CD1c-positive myeloid dendritic cell (primary cell): ENCODE measurements around the gene EHBP1.

Experiments
- DNase-seq: peaks from one replicate; pipeline ENCODE4 v3.0.0-alpha.2; 2016; ENCODE audit errors: extremely low spot score

EHBP1 gene

DNA sequence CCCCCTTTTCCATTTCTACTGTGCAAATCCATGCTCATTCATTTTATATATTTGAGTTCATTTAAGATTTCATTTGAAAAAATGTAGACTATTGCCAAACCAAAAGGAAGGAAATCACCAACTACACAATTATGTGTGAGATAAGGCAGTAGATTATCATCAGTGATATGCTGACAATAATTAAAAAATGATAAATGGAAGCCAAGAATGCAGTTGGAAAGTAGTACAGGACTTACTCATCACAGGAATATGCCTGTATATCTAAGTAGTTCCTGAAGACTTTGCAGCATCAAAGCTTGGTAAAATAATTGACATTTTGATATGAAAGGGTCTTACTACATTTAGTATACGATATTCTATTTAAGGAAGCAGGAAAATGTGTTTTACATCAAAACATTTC is 179.0 kb downstream of the EHBP1 start:
- DNase-seq, result no peak

- DNase-seq, result no peak
Measured at GRCh38 chr2:62894966-62895631, 189.6 kb downstream of the EHBP1 start.

DNA sequence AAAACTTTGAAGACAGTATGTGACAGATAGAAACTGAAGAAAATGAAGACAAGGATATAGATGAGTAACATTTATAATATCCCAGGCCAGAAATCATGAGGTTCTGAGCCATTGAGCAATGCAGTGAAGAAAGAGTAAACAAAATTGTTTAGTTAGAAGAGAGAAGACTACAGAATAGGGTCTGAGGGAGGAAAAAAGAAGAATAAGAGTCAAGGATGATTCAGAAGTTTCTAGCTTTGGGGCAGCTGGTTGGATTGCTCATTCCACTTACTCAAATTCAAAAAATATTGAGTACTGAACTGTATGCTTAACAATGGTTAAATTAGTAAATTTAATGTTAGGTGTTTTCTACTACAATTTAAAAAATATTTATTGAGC is 190.1 kb downstream of the EHBP1 start:
- DNase-seq, result no peak

- no peak for DNase-seq
Measured at GRCh38 chr2:62897187-62897827, 191.8 kb downstream of the EHBP1 start.

- DNase-seq, result no peak
Measured at GRCh38 chr2:62904344-62904743, 198.8 kb downstream of the EHBP1 start.

DNA sequence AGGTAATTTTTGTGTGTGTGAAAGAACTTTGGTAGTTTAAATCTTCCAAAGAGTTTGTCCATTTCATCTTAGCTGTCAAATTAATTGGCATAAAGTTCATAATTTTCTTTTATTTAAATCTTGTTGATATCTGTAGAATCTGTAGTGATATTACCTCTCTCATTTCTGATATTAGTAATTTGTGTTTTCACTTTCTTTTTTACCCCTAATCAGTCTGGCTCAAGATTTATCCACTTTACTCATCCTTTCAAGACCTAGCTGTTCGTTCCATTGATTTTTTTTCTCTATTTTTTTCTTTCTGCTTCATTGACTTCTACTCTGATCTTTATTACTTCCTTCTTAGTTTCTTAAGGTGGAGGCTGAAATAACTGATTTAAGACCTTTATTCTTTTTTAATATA is 202.6 kb downstream of the EHBP1 start:
- DNase-seq, result no peak

- DNase-seq, result no peak
Measured at GRCh38 chr2:62913311-62913710, 207.8 kb downstream of the EHBP1 start.

GRCh38 chr2:62919041-62919440 is 213.5 kb downstream of the EHBP1 start:
- DNase-seq, result no peak

DNA sequence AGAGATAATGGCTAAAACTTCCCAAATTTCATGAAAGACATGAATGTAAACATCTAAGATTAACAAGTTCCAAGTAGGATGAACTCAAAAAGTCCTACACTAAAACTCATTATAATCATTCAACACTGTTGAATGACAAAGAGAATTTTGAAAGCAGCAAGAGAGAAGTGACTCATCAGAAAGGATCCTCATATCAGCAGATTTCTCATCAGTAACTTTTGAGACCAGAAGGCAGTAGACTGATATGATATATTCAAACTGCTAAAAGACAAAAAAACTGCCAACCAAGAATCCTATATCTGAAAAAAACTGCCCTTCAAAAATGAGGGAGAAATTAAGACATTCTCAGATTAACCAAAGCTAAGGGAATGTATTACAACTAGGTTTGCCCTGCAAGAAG is 214.6 kb downstream of the EHBP1 start:
- no peak for DNase-seq

GRCh38 chr2:62923242-62923641 is 217.7 kb downstream of the EHBP1 start:
- DNase-seq, result no peak

GRCh38 chr2:62923881-62924280 is 218.4 kb downstream of the EHBP1 start:
- DNase-seq, result no peak

- no peak for DNase-seq
Measured at GRCh38 chr2:62928015-62928414, 222.5 kb downstream of the EHBP1 start.

DNA sequence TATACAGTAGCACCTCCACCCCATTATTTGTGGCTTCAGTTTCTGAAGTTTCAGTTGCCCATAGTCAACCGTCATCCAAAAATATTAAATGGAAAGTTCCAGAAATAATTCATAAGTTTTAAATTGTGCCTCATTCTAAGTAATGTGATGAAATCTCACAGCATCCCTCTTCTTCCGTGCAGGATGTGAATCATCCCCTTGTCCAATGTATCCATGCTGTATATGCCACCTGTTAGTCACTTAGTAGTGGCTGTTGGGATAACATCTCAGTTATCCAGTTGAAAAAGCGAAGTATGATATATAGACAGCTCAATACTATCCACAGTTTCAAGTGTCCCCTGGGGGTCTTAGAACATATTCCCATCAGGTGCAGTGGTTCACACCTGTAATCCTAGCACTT is 226.0 kb downstream of the EHBP1 start:
- no peak for DNase-seq

GRCh38 chr2:62933398-62933917 is 227.9 kb downstream of the EHBP1 start:
- no peak for DNase-seq

DNA sequence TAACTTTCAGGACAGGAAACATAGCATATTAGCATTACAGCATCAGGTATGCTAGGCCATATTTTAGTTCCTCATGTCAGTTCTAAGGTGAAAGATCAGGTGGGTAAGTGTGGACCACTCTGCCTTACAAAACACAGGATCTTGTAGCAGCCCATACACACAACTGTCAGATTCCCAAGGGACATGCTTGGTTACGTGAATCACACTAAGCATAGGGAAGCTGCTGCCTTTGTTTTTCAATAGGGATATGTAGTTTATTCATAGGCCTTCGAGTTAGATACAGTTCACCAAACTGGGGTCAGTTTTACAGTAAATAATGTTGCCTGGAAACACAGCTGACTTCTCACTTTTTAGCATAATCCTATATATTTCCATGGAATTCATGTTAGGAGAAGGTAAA is 229.0 kb downstream of the EHBP1 start:
- no peak for DNase-seq

DNA sequence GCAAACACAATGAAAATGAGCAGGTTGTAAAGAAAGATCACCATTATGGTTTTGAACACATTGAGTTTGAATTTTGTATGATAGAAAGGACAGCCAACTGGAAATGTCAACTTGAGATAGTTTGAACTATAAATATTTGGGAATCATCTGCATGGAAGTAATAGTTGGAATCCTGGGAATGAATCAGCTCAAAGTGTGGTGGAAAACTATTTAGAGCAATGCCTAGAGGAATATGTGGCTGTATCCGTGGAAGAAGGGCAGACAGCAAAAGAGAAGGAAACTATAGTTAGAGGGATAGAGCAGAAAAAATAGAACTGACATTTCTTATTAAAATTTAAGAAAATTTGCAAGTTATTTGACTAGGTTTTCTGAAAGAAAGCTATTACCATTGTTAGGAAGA is 232.6 kb downstream of the EHBP1 start:
- DNase-seq, result no peak

DNA sequence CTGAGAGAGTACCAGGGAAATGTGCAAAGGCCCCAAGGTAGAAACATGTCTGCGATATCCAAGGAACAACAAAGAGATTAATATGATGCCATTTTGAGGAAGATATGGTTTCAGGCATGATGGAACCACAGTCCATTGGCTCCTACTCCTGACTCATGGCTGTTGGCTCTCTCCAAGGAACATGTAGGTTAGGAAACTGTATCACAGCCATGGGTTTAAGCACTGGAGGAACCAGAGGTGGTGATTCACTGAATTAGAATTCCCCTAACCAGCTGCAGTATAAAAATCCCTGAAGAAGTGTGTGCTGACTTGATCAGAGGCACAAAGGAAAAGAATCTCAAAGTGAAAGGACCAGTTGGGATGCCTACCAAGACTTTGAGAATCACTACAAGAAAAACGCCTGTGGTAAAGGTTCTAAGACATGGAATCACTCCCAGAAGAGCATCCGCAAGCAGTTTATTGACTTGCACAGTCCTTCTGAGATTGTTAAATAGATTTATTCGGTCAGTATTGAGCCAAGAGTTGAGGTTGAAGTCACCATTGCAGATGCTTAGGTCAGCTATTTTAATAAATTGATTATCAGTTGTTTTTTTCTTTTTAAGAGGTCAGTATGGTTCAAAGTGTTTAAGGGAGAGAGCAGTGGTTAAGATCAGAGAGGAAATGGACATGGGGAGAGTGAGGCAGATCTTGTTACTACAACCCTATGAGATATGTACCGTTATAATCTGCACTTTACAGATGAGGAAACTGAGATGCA is 234.4 kb downstream of the EHBP1 start:
- no peak for DNase-seq

- no peak for DNase-seq
Measured at GRCh38 chr2:62940697-62941096, 235.2 kb downstream of the EHBP1 start.

DNA sequence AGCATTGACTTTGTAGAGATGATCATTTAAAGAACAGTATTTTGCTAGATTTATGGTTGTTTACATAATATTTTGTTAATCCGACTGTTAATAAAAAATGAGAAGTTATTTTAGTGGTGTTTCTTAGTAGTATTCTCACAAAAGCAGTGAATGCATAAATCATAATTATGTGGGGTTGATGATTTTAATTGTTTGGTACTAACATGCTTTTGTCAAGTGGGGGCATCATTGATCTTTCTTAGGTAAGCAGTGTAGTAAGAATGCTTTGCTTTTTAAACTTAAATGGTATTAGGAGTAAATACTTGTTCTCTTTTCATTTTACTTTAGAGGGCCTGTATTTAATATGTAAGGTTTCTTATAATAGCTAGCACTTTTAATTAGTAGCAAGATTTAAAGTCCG is 235.9 kb downstream of the EHBP1 start:
- DNase-seq, result no peak

DNA sequence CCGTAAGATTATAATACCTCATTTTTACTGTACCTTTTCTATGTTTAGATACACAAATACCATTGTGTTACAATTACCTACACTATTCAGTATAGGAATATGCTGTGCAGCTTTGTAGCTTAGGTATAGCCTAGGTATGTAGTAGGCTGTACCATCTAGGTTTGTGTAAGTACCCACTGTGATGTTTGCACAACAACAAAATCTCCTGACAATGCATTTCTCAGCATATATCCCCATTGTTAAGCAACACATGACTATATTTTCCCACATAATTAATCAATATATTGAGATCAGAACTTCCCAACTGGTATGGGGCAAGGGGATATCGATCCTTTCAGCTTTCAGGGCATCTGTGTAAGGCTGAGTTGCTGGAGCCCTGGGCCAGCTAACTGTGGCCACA is 238.8 kb downstream of the EHBP1 start:
- DNase-seq, result no peak

DNA sequence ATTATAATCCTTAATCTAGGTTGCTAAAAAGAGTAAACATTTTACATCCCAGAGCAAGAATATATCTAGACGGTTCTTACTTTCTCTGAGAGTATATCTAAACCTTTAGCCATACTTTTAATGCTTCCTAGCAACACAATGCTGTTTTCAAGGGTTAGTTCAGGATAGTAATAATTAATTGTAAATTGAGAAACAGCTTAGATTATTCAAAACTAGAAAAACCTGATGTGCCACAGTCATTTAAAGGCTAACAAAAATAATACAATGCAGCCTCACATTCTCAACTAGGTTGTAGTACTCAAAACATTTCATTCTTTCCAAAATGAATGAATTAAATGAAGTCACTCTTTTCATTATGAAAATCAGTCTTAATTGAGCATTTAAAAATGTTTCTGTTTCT is 241.9 kb downstream of the EHBP1 start:
- DNase-seq, result no peak

DNA sequence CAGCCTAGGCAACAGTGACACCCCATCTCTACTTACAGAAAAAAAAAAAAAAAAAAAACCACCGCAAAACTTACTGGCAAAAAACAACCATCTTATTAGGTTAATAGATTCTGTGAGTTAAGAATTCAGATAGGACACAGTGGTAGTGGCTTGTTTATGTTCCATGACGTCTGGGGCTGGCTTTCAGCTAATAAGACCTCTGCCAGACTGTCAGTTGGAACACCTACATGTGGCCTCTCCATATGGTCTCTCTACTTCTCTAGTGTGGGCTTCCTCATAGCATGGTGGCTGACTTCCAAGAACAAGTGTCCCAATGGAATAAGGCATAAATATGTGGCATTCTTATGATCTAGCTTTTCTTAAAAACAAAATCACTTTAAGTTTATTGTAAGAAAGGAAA is 251.1 kb downstream of the EHBP1 start:
- no peak for DNase-seq

DNA sequence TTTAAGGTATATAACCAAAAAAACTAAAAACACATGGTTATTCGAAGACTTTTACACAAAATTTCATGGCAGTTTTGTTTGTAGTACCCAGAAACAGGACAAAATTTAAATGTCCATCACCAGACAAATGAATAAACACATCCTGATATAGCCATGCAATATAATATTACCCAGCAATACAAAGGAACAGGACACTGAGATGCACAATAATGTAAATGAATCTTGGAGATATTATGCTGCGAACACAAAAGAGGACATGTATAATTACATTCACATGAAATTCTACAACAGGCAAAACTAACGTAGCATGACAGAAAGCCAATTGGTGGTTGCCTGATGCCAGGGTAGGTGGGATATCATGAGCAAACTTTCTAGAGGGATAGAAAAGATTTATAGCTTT is 252.7 kb downstream of the EHBP1 start:
- no peak for DNase-seq
